HFFc6 (cell line): ENCODE data around the gene SPTSSA. TPM values are rescaled to one million over a fixed set of nuclear protein-coding genes. Genes with fewer than 3 reads are reported as not detected.
A peak's percentile ranks its signal among the peaks of the same experiment; 100 is the strongest.

Source experiments
- DNase-seq: peaks from one replicate; pipeline ENCODE4 v3.0.0-alpha.2; 2018
- H3K27ac Mint-ChIP-seq: 2 replicates; pipeline ENCODE4 v1.8.0; 2020; ENCODE audit warnings: mild to moderate bottlenecking, mixed read lengths
- H3K27me3 Mint-ChIP-seq: 2 replicates; pipeline ENCODE4 v1.8.0; 2021; ENCODE audit warnings: mild to moderate bottlenecking, moderate library complexity, mixed read lengths; ENCODE audit not compliant: insufficient read depth
- H3K36me3 Mint-ChIP-seq: 2 replicates; pipeline ENCODE4 v1.8.0; 2021; ENCODE audit warnings: low read depth, mixed read lengths
- H3K4me1 Mint-ChIP-seq: 2 replicates; pipeline ENCODE4 v1.8.0; 2020; ENCODE audit warnings: low read depth, mixed read lengths
- H3K4me3 Mint-ChIP-seq: 2 replicates; pipeline ENCODE4 v1.8.0; 2020; ENCODE audit warnings: mild to moderate bottlenecking, moderate library complexity, mixed read lengths
- H3K9me3 Mint-ChIP-seq: 2 replicates; pipeline ENCODE4 v1.8.0; 2020; ENCODE audit warnings: mild to moderate bottlenecking, mixed read lengths
- CTCF ChIP-seq: fragments of 200-600 bp; sonication (generic); IDR thresholded peaks from 2 replicates; pipeline ENCODE4 v1.5.0; 2021; ENCODE audit warnings: antibody characterized with exemption, mild to moderate bottlenecking
- total RNA-seq, 6 experiments: library from RNA; stranded (reverse); fragmentation: NEBNext Ultra II Directional; extraction: Animal tissue kit (Norgen Biotek cat#: 25700); gene quantifications; 2 replicates in 1 of 6; 3 replicates in 5 of 6; pipeline ENCODE4 v1.2.3, GENCODE V29; 2021

The SPTSSA gene
- total RNA-seq, 6 experiments from 2014 or later = 13.4 to 16.5 (median 15.4) TPM

GRCh38 chr14:34465069-34465859 lies 3.2 kb upstream of the SPTSSA start:
- Mint-ChIP-seq H3K27ac (no peak overlapping the region), H3K36me3 (no peaks in the 10 kb centered on the region), H3K4me1 (peaks cover 29% of the 10 kb centered on the region), H3K27me3 (peaks cover 3% of the 10 kb centered on the region), H3K9me3 (no peaks in the 10 kb centered on the region), H3K4me3 (no peak overlapping the region)
- no peak for TF ChIP-seq CTCF
- DNase-seq = no peak

GRCh38 chr14:34463598-34463961 lies 1.5 kb upstream of the SPTSSA start:
- TF ChIP-seq CTCF = no peak
- Mint-ChIP-seq H3K4me1 (peaks cover 32% of the 10 kb centered on the region), H3K27me3 (peaks cover 1% of the 10 kb centered on the region), H3K9me3 (no peaks in the 10 kb centered on the region), H3K4me3 (no peak overlapping the region), H3K27ac (no peak overlapping the region), H3K36me3 (no peaks in the 10 kb centered on the region; the same call in 1 of the 2 replicates)
- no peak for DNase-seq

- DNase-seq = peak; percentile 35
- peak overlapping the region; percentile 90 for H3K27ac Mint-ChIP-seq
These were observed 507 bp downstream of the SPTSSA start for GRCh38 chr14:34461334-34462131.

GRCh38 chr14:34460841-34461240 lies 1.2 kb downstream of the SPTSSA start:
- peak; percentile 18 for DNase-seq
- H3K4me3 Mint-ChIP-seq = peak overlapping the region; percentile 96
- TF ChIP-seq CTCF = no peak
- H3K27ac Mint-ChIP-seq = peak overlapping the region; percentile 90
- H3K27me3 Mint-ChIP-seq = no peaks in the 10 kb centered on the region; the same call in 1 of the 2 replicates
- H3K4me1 Mint-ChIP-seq = peaks cover 22% of the 10 kb centered on the region
- no peaks in the 10 kb centered on the region for H3K9me3 Mint-ChIP-seq
- no peaks in the 10 kb centered on the region; the same call in 1 of the 2 replicates for H3K36me3 Mint-ChIP-seq

More at GRCh38 chr14:34461334-34462131, 507 bp downstream of the SPTSSA start:
- Mint-ChIP-seq H3K9me3 (no peaks in the 10 kb centered on the region), H3K4me3 (peak overlapping the region; percentile 96), H3K4me1 (peaks cover 22% of the 10 kb centered on the region), H3K27me3 (no peaks in the 10 kb centered on the region; the same call in 1 of the 2 replicates), H3K36me3 (no peaks in the 10 kb centered on the region; the same call in 1 of the 2 replicates)
- 0 out of 2 replicates have a peak, but pooled peaks have one; percentile 7 for TF ChIP-seq CTCF

- no peak for DNase-seq
- H3K9me3 Mint-ChIP-seq = no peaks in the 10 kb centered on the region
These were observed 1.7 kb downstream of the SPTSSA start for GRCh38 chr14:34460295-34460694.

More at GRCh38 chr14:34460295-34460694, 1.7 kb downstream of the SPTSSA start:
- H3K27me3 Mint-ChIP-seq = no peaks in the 10 kb centered on the region; the same call in 1 of the 2 replicates
- TF ChIP-seq CTCF = no peak
- no peaks in the 10 kb centered on the region; the same call in 1 of the 2 replicates for H3K36me3 Mint-ChIP-seq
- H3K4me3 Mint-ChIP-seq = peak overlapping the region; percentile 96
- peaks cover 22% of the 10 kb centered on the region for H3K4me1 Mint-ChIP-seq
- peak overlapping the region; percentile 90; the same call in 1 of the 2 replicates for H3K27ac Mint-ChIP-seq
